Fibroblast of gingiva (primary cell): ENCODE results near the gene ODAD4.

ENCODE experiments used
- DNase-seq: peaks from one replicate; pipeline ENCODE4 v3.0.0-alpha.2; 2011; ENCODE audit warnings: low read depth

Gene ODAD4

DNA sequence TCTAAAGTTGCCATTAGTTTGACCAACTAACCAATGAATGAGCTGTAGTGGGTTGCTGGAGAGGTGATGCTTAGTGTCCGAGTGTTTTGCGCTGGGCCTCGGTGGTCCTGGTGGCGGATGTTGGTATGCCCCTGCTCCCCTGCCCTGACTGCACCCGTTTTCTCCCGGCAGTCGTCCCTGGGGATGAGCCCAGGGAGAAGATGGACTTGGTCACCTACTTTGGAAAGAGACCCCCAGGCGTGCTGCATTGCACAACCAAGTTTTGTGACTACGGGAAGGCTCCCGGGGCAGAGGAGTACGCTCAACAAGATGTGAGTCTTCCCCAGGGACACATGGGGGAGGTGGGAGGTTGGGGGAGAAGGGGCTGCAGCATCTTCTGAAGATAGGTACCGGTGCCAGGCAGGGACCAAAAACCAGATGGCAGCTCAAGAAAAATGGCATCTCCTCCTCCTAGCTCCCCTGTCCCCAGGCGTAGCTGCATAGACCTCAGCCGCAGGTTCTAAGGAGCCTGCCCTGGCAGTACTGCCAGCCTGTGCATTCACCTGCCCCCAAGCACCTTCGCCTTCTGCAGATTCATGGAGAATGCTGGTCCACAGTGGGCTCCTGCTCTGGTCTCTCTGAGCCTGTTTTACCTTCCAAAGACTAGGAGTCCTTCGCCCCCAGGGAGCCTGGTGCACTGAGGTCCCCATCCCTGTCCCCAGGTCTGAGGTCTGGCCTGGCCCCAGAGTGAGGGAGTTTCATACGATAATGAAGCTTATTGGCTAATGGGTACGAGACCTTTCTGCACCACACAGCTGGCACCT is 41.5 kb downstream of the ODAD4 start:
- DNase-seq: no peak

DNA sequence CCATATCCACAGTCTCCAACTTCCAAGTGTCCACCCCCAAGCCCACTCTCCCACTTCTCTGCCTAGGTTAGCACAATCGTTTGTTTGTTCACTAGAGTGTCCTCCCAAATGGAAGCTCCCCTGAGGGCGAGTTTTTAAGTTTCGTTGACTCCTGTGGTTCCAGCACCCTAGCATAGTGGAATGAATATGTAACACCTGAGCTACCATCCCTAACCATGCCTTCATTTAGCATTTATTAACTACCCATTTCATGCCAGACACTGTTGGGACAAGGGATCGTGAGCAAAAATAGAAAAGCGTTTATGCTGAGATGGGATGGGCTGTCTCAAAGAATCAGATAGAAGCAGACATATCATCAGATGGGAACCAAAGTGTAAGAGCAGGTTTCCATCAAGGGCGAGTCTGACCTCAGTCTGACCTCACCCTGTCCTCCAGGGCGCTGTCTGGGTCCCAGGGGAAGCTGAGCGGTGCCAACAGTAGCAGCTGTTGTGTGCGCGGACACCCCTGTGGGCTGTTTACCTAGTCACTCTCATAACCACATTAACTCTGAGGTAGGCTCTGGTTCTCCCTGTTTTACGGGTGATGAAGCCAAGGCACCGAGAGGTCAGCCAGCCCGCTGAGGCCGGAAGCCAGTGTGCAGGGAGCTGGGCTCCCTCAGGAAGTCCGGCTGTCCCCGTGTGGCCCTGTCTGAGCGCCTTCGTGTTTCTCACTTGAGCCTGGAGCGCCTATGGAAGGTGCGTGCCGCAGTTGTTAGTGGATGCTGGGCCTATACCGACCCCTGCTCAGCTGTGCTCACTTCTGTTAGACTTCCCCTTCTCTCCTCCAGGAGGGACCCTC is 42.4 kb downstream of the ODAD4 start:
- no peak for DNase-seq

DNA sequence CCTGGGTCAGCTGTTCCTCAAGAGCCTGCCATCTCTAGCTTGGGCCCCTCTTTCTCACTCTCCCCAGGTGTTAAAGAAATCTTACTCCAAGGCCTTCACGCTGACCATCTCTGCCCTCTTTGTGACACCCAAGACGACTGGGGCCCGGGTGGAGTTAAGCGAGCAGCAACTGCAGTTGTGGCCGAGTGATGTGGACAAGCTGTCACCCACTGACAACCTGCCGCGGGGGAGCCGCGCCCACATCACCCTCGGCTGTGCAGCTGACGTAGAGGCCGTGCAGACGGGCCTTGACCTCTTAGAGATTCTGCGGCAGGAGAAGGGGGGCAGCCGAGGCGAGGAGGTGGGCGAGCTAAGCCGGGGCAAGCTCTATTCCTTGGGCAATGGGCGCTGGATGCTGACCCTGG is 43.0 kb downstream of the ODAD4 start:
- DNase-seq: no peak

- no peak for DNase-seq
Observed at GRCh38 chr17:41974031-41974430, 43.6 kb downstream of the ODAD4 start.

DNA sequence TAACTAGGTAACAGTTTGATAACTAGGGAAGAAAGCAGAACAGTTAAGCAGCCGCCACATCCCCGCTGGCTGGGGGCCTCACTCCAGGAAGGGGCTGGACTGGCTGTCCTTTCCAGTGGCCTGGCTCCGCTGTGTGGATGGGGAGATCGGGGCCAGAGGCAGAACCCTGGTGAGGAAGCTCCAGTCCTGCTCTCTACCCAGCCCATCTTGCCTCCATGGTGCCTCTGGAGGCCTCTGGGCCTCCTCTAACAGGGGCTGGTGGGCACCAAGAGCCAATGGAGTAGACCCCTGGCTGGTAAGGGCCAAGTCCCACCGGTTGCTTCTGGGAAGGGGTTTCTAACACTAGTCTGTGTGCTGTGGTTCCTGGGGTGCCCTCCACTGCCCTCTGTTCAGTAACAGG is 44.2 kb downstream of the ODAD4 start:
- DNase-seq: no peak

GRCh38 chr17:41975099-41976083 is 45.0 kb downstream of the ODAD4 start:
- DNase-seq: peak; percentile 44

GRCh38 chr17:41976142-41976768 is 45.8 kb downstream of the ODAD4 start:
- peak; percentile 61 for DNase-seq

GRCh38 chr17:41977991-41978390 is 47.6 kb downstream of the ODAD4 start:
- DNase-seq: no peak

GRCh38 chr17:41982026-41982760 is 51.8 kb downstream of the ODAD4 start:
- no peak for DNase-seq

DNA sequence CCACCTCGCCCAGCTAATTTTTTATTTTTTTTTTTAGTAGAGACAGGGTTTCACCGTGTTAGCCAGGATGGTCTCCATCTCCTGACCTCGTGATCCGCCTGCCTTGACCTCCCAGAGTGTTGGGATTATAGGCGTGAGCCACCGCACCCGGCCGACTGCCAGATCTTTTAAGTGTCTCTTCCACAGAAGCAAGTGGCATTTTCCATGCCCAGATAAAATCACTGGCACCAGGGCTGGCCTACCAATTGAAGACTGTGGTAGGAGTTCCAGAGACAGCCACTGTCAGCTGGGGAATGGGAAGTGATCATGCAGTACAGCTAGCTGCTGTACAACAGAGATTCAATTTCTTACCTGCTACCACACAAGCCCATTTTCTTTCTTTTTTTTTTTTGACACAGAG is 54.0 kb downstream of the ODAD4 start:
- DNase-seq: no peak

- no peak for DNase-seq
Observed at GRCh38 chr17:41985919-41986318, 55.5 kb downstream of the ODAD4 start.

GRCh38 chr17:41986634-41987033 is 56.2 kb downstream of the ODAD4 start:
- no peak for DNase-seq

GRCh38 chr17:41987642-41988041 is 57.2 kb downstream of the ODAD4 start:
- DNase-seq: no peak

- DNase-seq: no peak
Observed at GRCh38 chr17:41988418-41988817, 58.0 kb downstream of the ODAD4 start.

DNA sequence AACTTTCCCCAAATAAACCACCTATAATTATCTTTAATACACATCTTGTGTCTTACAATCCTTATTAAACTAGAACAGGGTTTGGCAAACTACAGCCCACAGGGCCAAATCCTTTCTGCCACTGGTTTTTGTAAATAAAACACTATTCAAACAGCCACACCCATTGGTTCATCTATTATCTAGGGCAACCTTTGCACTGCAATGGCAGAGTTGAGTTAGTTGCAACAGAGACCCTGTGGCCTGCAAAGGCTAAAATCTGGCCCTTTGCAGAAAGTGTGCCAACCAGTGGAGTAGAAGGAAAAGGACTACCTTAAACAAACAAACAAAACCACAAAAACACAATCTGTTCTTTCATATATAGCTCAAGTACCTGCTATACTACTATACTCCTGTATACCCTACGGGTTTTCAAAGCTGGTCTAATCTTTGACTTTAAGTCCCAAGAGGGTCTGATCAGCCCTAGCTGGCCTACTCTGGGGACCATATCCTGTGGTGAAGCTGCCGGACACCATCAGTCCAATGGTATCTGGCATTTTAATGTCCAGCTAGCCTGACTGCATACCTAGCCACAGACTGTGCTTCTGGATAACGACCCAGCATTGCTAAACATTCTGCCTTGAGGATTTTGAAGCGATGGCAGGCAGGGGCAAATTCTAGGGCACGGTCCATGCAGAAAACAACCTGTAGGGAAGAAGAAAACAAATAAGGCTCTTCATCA is 59.4 kb downstream of the ODAD4 start:
- no peak for DNase-seq

- DNase-seq: peak; percentile 71
Observed at GRCh38 chr17:41992576-41992975, 62.2 kb downstream of the ODAD4 start.

GRCh38 chr17:41996855-41997164 is 66.4 kb downstream of the ODAD4 start:
- no peak for DNase-seq

DNA sequence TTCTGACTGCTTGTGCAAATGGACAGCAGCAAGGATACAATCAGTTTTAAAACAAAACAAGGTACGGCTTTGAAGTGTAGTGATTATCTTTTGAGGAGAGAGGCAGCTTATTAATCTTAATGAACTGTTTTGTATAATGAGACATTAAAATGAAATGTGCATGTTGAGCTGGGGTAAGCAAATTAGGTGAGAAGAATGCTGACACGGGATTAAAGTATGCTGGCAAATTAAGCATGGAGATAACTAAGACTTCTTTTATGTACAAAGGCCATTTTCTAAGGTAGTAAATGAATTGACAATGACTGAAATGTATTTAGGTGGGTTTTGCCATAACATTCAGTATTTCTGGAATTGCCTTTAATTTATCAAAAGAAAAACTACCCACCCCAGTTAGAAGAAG is 68.1 kb downstream of the ODAD4 start:
- no peak for DNase-seq

GRCh38 chr17:42000413-42001133 is 70.2 kb downstream of the ODAD4 start:
- DNase-seq: peak; percentile 46

- DNase-seq: no peak
Observed at GRCh38 chr17:42001729-42002128, 71.3 kb downstream of the ODAD4 start.
